Smooth muscle cell (in vitro differentiated cells): ENCODE measurements around the gene HK1. TPM values are rescaled to one million over a fixed set of nuclear protein-coding genes. Genes with fewer than 3 reads are reported as not detected.
A peak's percentile ranks its signal among the peaks of the same experiment; 100 is the strongest.

Source experiments
- DNase-seq: peaks from one replicate; lab custom pipeline; 2025; ENCODE audit not compliant: unreplicated experiment; lab: John Stamatoyannopoulos, UW
- H2AFZ ChIP-seq: fragments of 200-600 bp; sonication (generic); 2 replicates; pipeline ENCODE4 v1.6.0; 2016; ENCODE audit warnings: antibody characterized with exemption, low read depth, mild to moderate bottlenecking
- H3F3A ChIP-seq: fragments of 200-600 bp; sonication (generic); 2 replicates; pipeline ENCODE4 v1.6.0; 2017; ENCODE audit warnings: antibody characterized with exemption, low read depth
- H3K27ac ChIP-seq: fragments of 200-600 bp; sonication (generic); 2 replicates; pipeline ENCODE4 v1.5.1; 2016; ENCODE audit warnings: low read depth, mild to moderate bottlenecking
- H3K27me3 ChIP-seq: fragments of 200-600 bp; sonication (generic); 2 replicates; pipeline ENCODE4 v1.6.1; 2016; ENCODE audit warnings: low read depth, mild to moderate bottlenecking
- H3K36me3 ChIP-seq: fragments of 200-600 bp; sonication (generic); 2 replicates; pipeline ENCODE4 v1.5.1; 2016; ENCODE audit warnings: low read depth
- H3K4me1 ChIP-seq: fragments of 200-600 bp; sonication (generic); 2 replicates; pipeline ENCODE4 v1.5.1; 2016; ENCODE audit warnings: low read depth
- H3K4me2 ChIP-seq: fragments of 200-600 bp; sonication (generic); 2 replicates; pipeline ENCODE4 v1.6.0; 2016; ENCODE audit warnings: mild to moderate bottlenecking
- H3K4me3 ChIP-seq: fragments of 200-600 bp; sonication (generic); 2 replicates; pipeline ENCODE4 v1.5.1; 2016; ENCODE audit warnings: mild to moderate bottlenecking
- H3K79me2 ChIP-seq: fragments of 200-600 bp; sonication (generic); 2 replicates; pipeline ENCODE4 v1.6.0; 2016; ENCODE audit warnings: low read depth, mild to moderate bottlenecking
- H3K9ac ChIP-seq: fragments of 200-600 bp; sonication (generic); 2 replicates; pipeline ENCODE4 v1.6.0; 2016; ENCODE audit warnings: low read depth
- H3K9me3 ChIP-seq: fragments of 200-600 bp; sonication (generic); replicated peaks from 2 replicates; pipeline ENCODE4 v1.5.1; 2016; ENCODE audit warnings: low read depth
- H4K20me1 ChIP-seq: fragments of 200-600 bp; sonication (generic); 2 replicates; pipeline ENCODE4 v1.6.0; 2016; ENCODE audit warnings: low read depth
- CTCF ChIP-seq: fragments of 200-600 bp; sonication (generic); IDR thresholded peaks from 2 replicates; pipeline ENCODE4 v1.5.1; 2017; ENCODE audit warnings: borderline replicate concordance, mild to moderate bottlenecking, antibody characterized with exemption; ENCODE audit not compliant: insufficient read depth, poor library complexity, severe bottlenecking
- WGBS: methylation state at CpG from one replicate; pipeline ENCODE4 v1.1.7; 2016; ENCODE audit warnings: low lambda C conversion rate; 5-methylcytosine and 5-hydroxymethylcytosine counted together
- polyA plus RNA-seq: library from polyadenylated mRNA; unstranded; fragments of >200 nt; fragmentation: Nextera tagmentation; extraction: Ambion mirVana; gene quantifications from 2 replicates; pipeline ENCODE4 v1.2.1, GENCODE V29; 2016
- total RNA-seq: library from RNA; depleted of rRNA; stranded (reverse); fragments of >200 nt; gene quantifications from 2 replicates; pipeline ENCODE4 v1.2.3, GENCODE V29; 2014

Gene HK1
- total and polyA plus RNA-seq, 2 experiments from 2014 or later: 62.7 to 123 TPM

DNA sequence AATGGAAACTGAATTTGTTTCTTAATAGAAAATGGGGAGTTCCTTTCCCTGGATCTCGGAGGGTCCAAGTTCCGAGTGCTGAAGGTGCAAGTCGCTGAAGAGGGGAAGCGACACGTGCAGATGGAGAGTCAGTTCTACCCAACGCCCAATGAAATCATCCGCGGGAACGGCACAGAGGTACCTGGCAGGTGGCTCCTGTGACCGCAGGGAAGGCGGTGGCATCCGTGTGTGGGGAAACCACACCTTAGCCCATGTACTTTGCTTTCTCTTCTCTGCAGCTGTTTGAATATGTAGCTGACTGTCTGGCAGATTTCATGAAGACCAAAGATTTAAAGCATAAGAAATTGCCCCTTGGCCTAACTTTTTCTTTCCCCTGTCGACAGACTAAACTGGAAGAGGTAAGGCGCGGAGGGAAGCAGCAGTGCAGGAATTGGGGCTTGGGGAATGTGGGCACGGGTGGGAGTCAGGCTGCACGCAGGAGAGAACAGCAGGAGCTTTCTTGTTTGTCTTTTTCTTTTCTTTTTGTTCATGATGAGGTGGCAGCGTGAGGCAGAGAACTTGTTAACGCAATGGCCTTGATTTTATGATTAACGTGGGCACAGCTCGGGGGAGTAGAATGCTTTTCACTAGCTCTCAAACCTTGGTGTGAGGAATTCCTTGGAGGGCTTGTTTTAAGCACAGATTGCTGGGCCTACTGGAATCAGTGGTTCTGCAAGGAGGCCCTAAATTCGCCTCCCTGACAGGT, 45.4 kb upstream of the HK1 start:
- no peak overlapping the region for H2AFZ ChIP-seq

GRCh38 chr10:69234447-69234846, 43.8 kb upstream of the HK1 start:
- no peak overlapping the region for H3K4me2 ChIP-seq
- no peak overlapping the region for H2AFZ ChIP-seq
- H4K20me1 ChIP-seq: no peaks in the 10 kb centered on the region
- H3K4me1 ChIP-seq: peaks cover 9% of the 10 kb centered on the region
- 94% methylated on average over 3 of the region's 3 CpGs for WGBS
- no peak for DNase-seq
- H3K9ac ChIP-seq: no peak overlapping the region
- H3K4me3 ChIP-seq: no peak overlapping the region
- no peaks in the 10 kb centered on the region for H3F3A ChIP-seq
- no peaks in the 10 kb centered on the region for H3K27me3 ChIP-seq
- no peak overlapping the region for H3K27ac ChIP-seq
- TF ChIP-seq CTCF: no peak
- H3K9me3 ChIP-seq: no peaks in the 10 kb centered on the region
- no peaks in the 10 kb centered on the region for H3K79me2 ChIP-seq
- no peaks in the 10 kb centered on the region for H3K36me3 ChIP-seq

More for the DNA sequence above, 45.4 kb upstream of the HK1 start:
- no peaks in the 10 kb centered on the region for H4K20me1 ChIP-seq
- no peak overlapping the region for H3K4me2 ChIP-seq
- H3K27me3 ChIP-seq: no peaks in the 10 kb centered on the region
- no peak overlapping the region for H3K9ac ChIP-seq
- H3K27ac ChIP-seq: no peak overlapping the region
- H3K4me3 ChIP-seq: no peak overlapping the region
- no peaks in the 10 kb centered on the region for H3K79me2 ChIP-seq
- no peaks in the 10 kb centered on the region for H3K36me3 ChIP-seq
- DNase-seq: no peak
- no peak for TF ChIP-seq CTCF
- WGBS: 88% methylated on average over 22 of the region's 22 CpGs
- H3K4me1 ChIP-seq: peaks cover 9% of the 10 kb centered on the region
- H3F3A ChIP-seq: no peaks in the 10 kb centered on the region
- no peaks in the 10 kb centered on the region for H3K9me3 ChIP-seq

GRCh38 chr10:69237528-69238159, 40.7 kb upstream of the HK1 start:
- 26% methylated on average over 17 of the region's 17 CpGs for WGBS
- no peaks in the 10 kb centered on the region for H3K9me3 ChIP-seq
- no peaks in the 10 kb centered on the region for H3K27me3 ChIP-seq
- H3K79me2 ChIP-seq: no peaks in the 10 kb centered on the region
- H3K4me2 ChIP-seq: no peak overlapping the region
- no peaks in the 10 kb centered on the region for H3K36me3 ChIP-seq
- no peaks in the 10 kb centered on the region for H3F3A ChIP-seq
- H3K9ac ChIP-seq: no peak overlapping the region
- peak; percentile 95 for TF ChIP-seq CTCF
- H3K27ac ChIP-seq: no peak overlapping the region
- peaks cover 5% of the 10 kb centered on the region for H3K4me1 ChIP-seq
- H3K4me3 ChIP-seq: no peak overlapping the region
- peak; percentile 75 for DNase-seq
- no peaks in the 10 kb centered on the region for H4K20me1 ChIP-seq
- H2AFZ ChIP-seq: no peak overlapping the region
